Adipocyte (in vitro differentiated cells): ENCODE data around the gene STK16.

ENCODE experiments used
- DNase-seq: peaks from one replicate; pipeline ENCODE4 v3.0.0-alpha.2; 2015; ENCODE audit warnings: low read depth
- H3K27me3 ChIP-seq: replicated peaks from 2 replicates; pipeline ENCODE4 v1.7.0; 2013; ENCODE audit warnings: mild to moderate bottlenecking, low read length, moderate library complexity; ENCODE audit not compliant: control insufficient read depth, insufficient read depth
- H3K36me3 ChIP-seq: 2 replicates; pipeline ENCODE4 v1.7.0; 2013; ENCODE audit warnings: low read length, mild to moderate bottlenecking, moderate library complexity; ENCODE audit not compliant: control insufficient read depth, insufficient read depth, severe bottlenecking
- H3K4me1 ChIP-seq: 2 replicates; pipeline ENCODE4 v1.7.0; 2013; ENCODE audit warnings: mild to moderate bottlenecking, low read length, moderate library complexity; ENCODE audit not compliant: control insufficient read depth, insufficient read depth
- H3K4me3 ChIP-seq: 2 replicates; pipeline ENCODE4 v1.7.0; 2013; ENCODE audit warnings: mild to moderate bottlenecking, low read length, moderate library complexity
- H3K9ac ChIP-seq: 2 replicates; pipeline ENCODE4 v1.7.0; 2013; ENCODE audit warnings: mild to moderate bottlenecking, low read length, moderate library complexity
- H3K9me3 ChIP-seq: 2 replicates; pipeline ENCODE4 v1.7.0; 2013; ENCODE audit warnings: mild to moderate bottlenecking, low read length, moderate library complexity; ENCODE audit not compliant: control insufficient read depth

Gene STK16

GRCh38 chr2:219207134-219207883 lies 38.0 kb upstream of the STK16 start:
- H3K27me3 ChIP-seq: no peaks in the 10 kb centered on the region
- peak overlapping the region; percentile 93 for H3K9ac ChIP-seq
- peak overlapping the region; percentile 88 for H3K4me3 ChIP-seq
- no peak for DNase-seq
- H3K36me3 ChIP-seq: peaks cover 31% of the 10 kb centered on the region
- H3K9me3 ChIP-seq: no peaks in the 10 kb centered on the region
- H3K4me1 ChIP-seq: peaks cover 17% of the 10 kb centered on the region

GRCh38 chr2:219207884-219208740 lies 37.2 kb upstream of the STK16 start:
- peak; percentile 27 for DNase-seq
- H3K36me3 ChIP-seq: peaks cover 39% of the 10 kb centered on the region
- no peaks in the 10 kb centered on the region for H3K27me3 ChIP-seq
- H3K9me3 ChIP-seq: no peaks in the 10 kb centered on the region
- H3K4me1 ChIP-seq: peaks cover 17% of the 10 kb centered on the region
- peak overlapping the region; percentile 93 for H3K9ac ChIP-seq
- peak overlapping the region; percentile 88 for H3K4me3 ChIP-seq

- Histone ChIP-seq H3K9ac (peak overlapping the region; percentile 3), H3K4me1 (peaks cover 17% of the 10 kb centered on the region), H3K4me3 (no peak overlapping the region), H3K36me3 (peaks cover 53% of the 10 kb centered on the region), H3K9me3 (no peaks in the 10 kb centered on the region), H3K27me3 (no peaks in the 10 kb centered on the region)
- DNase-seq: no peak
These were observed 35.8 kb upstream of the STK16 start for GRCh38 chr2:219209236-219210195.

GRCh38 chr2:219210196-219210885 lies 34.9 kb upstream of the STK16 start:
- Histone ChIP-seq H3K4me1 (peaks cover 17% of the 10 kb centered on the region), H3K36me3 (peaks cover 62% of the 10 kb centered on the region), H3K4me3 (no peak overlapping the region), H3K27me3 (no peaks in the 10 kb centered on the region), H3K9ac (peak overlapping the region; percentile 3), H3K9me3 (no peaks in the 10 kb centered on the region)
- DNase-seq: no peak

GRCh38 chr2:219210886-219211362 lies 34.4 kb upstream of the STK16 start:
- Histone ChIP-seq H3K27me3 (no peaks in the 10 kb centered on the region), H3K9ac (no peak overlapping the region), H3K4me1 (peaks cover 17% of the 10 kb centered on the region), H3K36me3 (peaks cover 63% of the 10 kb centered on the region), H3K4me3 (no peak overlapping the region), H3K9me3 (no peaks in the 10 kb centered on the region)
- DNase-seq: no peak

GRCh38 chr2:219213026-219213415 lies 32.3 kb upstream of the STK16 start:
- DNase-seq: no peak
- Histone ChIP-seq H3K27me3 (no peaks in the 10 kb centered on the region), H3K9ac (no peak overlapping the region), H3K9me3 (no peaks in the 10 kb centered on the region), H3K36me3 (peaks cover 66% of the 10 kb centered on the region), H3K4me1 (peaks cover 17% of the 10 kb centered on the region), H3K4me3 (no peak overlapping the region)

- Histone ChIP-seq H3K27me3 (no peaks in the 10 kb centered on the region), H3K4me1 (peaks cover 17% of the 10 kb centered on the region), H3K9me3 (no peaks in the 10 kb centered on the region), H3K9ac (no peak overlapping the region), H3K36me3 (peaks cover 61% of the 10 kb centered on the region), H3K4me3 (no peak overlapping the region)
- DNase-seq: no peak
These were observed 31.7 kb upstream of the STK16 start for GRCh38 chr2:219213486-219214071.

- no peak overlapping the region for H3K9ac ChIP-seq
- H3K27me3 ChIP-seq: no peaks in the 10 kb centered on the region
- no peak overlapping the region for H3K4me3 ChIP-seq
- peaks cover 21% of the 10 kb centered on the region for H3K4me1 ChIP-seq
- peaks cover 60% of the 10 kb centered on the region for H3K36me3 ChIP-seq
- no peak for DNase-seq
- H3K9me3 ChIP-seq: no peaks in the 10 kb centered on the region
These were observed 31.1 kb upstream of the STK16 start for GRCh38 chr2:219214141-219214540.

GRCh38 chr2:219214786-219215185 lies 30.5 kb upstream of the STK16 start:
- H3K9me3 ChIP-seq: no peaks in the 10 kb centered on the region
- peaks cover 27% of the 10 kb centered on the region for H3K4me1 ChIP-seq
- no peak for DNase-seq
- H3K9ac ChIP-seq: no peak overlapping the region
- no peak overlapping the region for H3K4me3 ChIP-seq
- no peaks in the 10 kb centered on the region for H3K27me3 ChIP-seq
- H3K36me3 ChIP-seq: peaks cover 56% of the 10 kb centered on the region

- H3K36me3 ChIP-seq: peaks cover 56% of the 10 kb centered on the region
- DNase-seq: no peak
These were observed 29.3 kb upstream of the STK16 start for GRCh38 chr2:219215871-219216534.

More at GRCh38 chr2:219215871-219216534, 29.3 kb upstream of the STK16 start:
- H3K4me1 ChIP-seq: peaks cover 28% of the 10 kb centered on the region
- H3K27me3 ChIP-seq: no peaks in the 10 kb centered on the region
- H3K9ac ChIP-seq: peak overlapping the region; percentile 12
- H3K9me3 ChIP-seq: no peaks in the 10 kb centered on the region
- H3K4me3 ChIP-seq: no peak overlapping the region
